Neural progenitor cell (in vitro differentiated cells): ENCODE results near the gene YEATS2. TPM values are rescaled to one million over a fixed set of nuclear protein-coding genes. Genes with fewer than 3 reads are reported as not detected.

Experiments used
- DNase-seq: peaks from one replicate; pipeline ENCODE4 v3.0.0-alpha.2; 2016; ENCODE audit warnings: low spot score
- H2AFZ ChIP-seq: fragments of 200-600 bp; sonication (generic); replicated peaks from 2 replicates; pipeline ENCODE4 v1.6.1; 2016; ENCODE audit warnings: antibody characterized with exemption
- H3F3A ChIP-seq: fragments of 200-600 bp; sonication (generic); 2 replicates; pipeline ENCODE4 v1.6.1; 2016; ENCODE audit warnings: antibody characterized with exemption, low read depth
- H3K27ac ChIP-seq: fragments of 200-600 bp; sonication (generic); 2 replicates; pipeline ENCODE4 v1.5.1; 2016; ENCODE audit warnings: mild to moderate bottlenecking
- H3K27me3 ChIP-seq: fragments of 200-600 bp; sonication (generic); 2 replicates; pipeline ENCODE4 v1.6.1; 2016; ENCODE audit warnings: mild to moderate bottlenecking, moderate library complexity
- H3K36me3 ChIP-seq: fragments of 200-600 bp; sonication (generic); 2 replicates; pipeline ENCODE4 v1.5.1; 2016
- H3K4me1 ChIP-seq: fragments of 200-600 bp; sonication (generic); 2 replicates; pipeline ENCODE4 v1.6.1; 2016; ENCODE audit warnings: mixed run types
- H3K4me2 ChIP-seq: fragments of 200-600 bp; sonication (generic); 2 replicates; pipeline ENCODE4 v1.6.1; 2016
- H3K4me3 ChIP-seq: fragments of 200-600 bp; sonication (generic); 2 replicates; pipeline ENCODE4 v1.5.1; 2016
- H3K79me2 ChIP-seq: fragments of 200-600 bp; sonication (generic); 2 replicates; pipeline ENCODE4 v1.6.1; 2016; ENCODE audit warnings: low read depth
- H3K9ac ChIP-seq: fragments of 200-600 bp; sonication (generic); 2 replicates; pipeline ENCODE4 v1.6.1; 2016
- H3K9me3 ChIP-seq: fragments of 200-600 bp; sonication (generic); 2 replicates; pipeline ENCODE4 v1.5.1; 2016; ENCODE audit warnings: low read depth
- H4K20me1 ChIP-seq: fragments of 200-600 bp; sonication (generic); 2 replicates; pipeline ENCODE4 v1.6.1; 2016; ENCODE audit warnings: low read depth
- H3K27ac Mint-ChIP-seq: 3 replicates; pipeline ENCODE4 v1.8.0; 2021; ENCODE audit warnings: mixed read lengths
- H3K27me3 Mint-ChIP-seq: 2 replicates; pipeline ENCODE4 v1.8.0; 2022; ENCODE audit warnings: low read depth, mild to moderate bottlenecking, inconsistent platforms, moderate library complexity, mixed read lengths; ENCODE audit not compliant: insufficient read depth
- H3K36me3 Mint-ChIP-seq: 3 replicates; pipeline ENCODE4 v1.8.0; 2021; ENCODE audit warnings: mixed read lengths
- H3K4me1 Mint-ChIP-seq: 3 replicates; pipeline ENCODE4 v1.8.0; 2021; ENCODE audit warnings: mixed read lengths
- H3K4me3 Mint-ChIP-seq: 3 replicates; pipeline ENCODE4 v1.8.0; 2021; ENCODE audit warnings: mild to moderate bottlenecking, moderate library complexity, mixed read lengths
- H3K9me3 Mint-ChIP-seq: 3 replicates; pipeline ENCODE4 v1.8.0; 2020; ENCODE audit warnings: mixed read lengths
- CTCF ChIP-seq: fragments of 200-600 bp; sonication (generic); IDR thresholded peaks from 2 replicates; pipeline ENCODE4 v1.5.1; 2017; ENCODE audit warnings: antibody characterized with exemption, mild to moderate bottlenecking
- EZH2 ChIP-seq: fragments of 200-600 bp; sonication (generic); IDR thresholded peaks from 2 replicates; pipeline ENCODE4 v1.6.1; 2017; ENCODE audit warnings: antibody characterized with exemption, mild to moderate bottlenecking, moderate library complexity
- EZH2phosphoT487 ChIP-seq: fragments of 200-600 bp; sonication (generic); IDR thresholded peaks from 2 replicates; pipeline ENCODE4 v1.6.1; 2017; ENCODE audit warnings: antibody characterized with exemption
- total RNA-seq: library from RNA; depleted of rRNA; stranded (reverse); fragments of >200 nt; gene quantifications from 2 replicates; pipeline ENCODE4 v1.2.3, GENCODE V29; 2015; ENCODE audit warnings: low replicate concordance

The YEATS2 gene
- total RNA-seq, 1 donor from 2014 or later, result 72.1 TPM

GRCh38 chr3:183728204-183728603, 30.6 kb downstream of the YEATS2 start:
- no peaks in the 10 kb centered on the region for H3F3A ChIP-seq
- no peak overlapping the region for H3K27ac Mint-ChIP-seq
- no peak overlapping the region for H3K9ac ChIP-seq
- H3K9me3 ChIP-seq, result no peaks in the 10 kb centered on the region
- H3K4me3 Mint-ChIP-seq, result no peak overlapping the region
- no peak overlapping the region for H3K27ac ChIP-seq
- H3K36me3 ChIP-seq, result peaks cover 48% of the 10 kb centered on the region
- TF ChIP-seq EZH2 (no peak), EZH2phosphoT487 (no peak), CTCF (no peak)
- no peaks in the 10 kb centered on the region for H4K20me1 ChIP-seq
- H3K36me3 Mint-ChIP-seq, result peaks cover 56% of the 10 kb centered on the region
- no peaks in the 10 kb centered on the region for H3K4me1 ChIP-seq
- no peaks in the 10 kb centered on the region for H3K4me1 Mint-ChIP-seq
- H3K79me2 ChIP-seq, result peaks cover 14% of the 10 kb centered on the region
- no peaks in the 10 kb centered on the region for H3K27me3 ChIP-seq
- H3K9me3 Mint-ChIP-seq, result no peaks in the 10 kb centered on the region
- no peak overlapping the region for H3K4me2 ChIP-seq
- H3K27me3 Mint-ChIP-seq, result no peaks in the 10 kb centered on the region
- no peak overlapping the region for H3K4me3 ChIP-seq
- H2AFZ ChIP-seq, result no peak overlapping the region
- no peak for DNase-seq

GRCh38 chr3:183730361-183730760, 32.8 kb downstream of the YEATS2 start:
- Mint-ChIP-seq H3K36me3 (peaks cover 64% of the 10 kb centered on the region), H3K27me3 (no peaks in the 10 kb centered on the region), H3K9me3 (no peaks in the 10 kb centered on the region), H3K27ac (no peak overlapping the region), H3K4me3 (no peak overlapping the region), H3K4me1 (no peaks in the 10 kb centered on the region)
- Histone ChIP-seq H3K27ac (no peak overlapping the region), H3K4me2 (no peak overlapping the region), H3F3A (no peaks in the 10 kb centered on the region), H3K79me2 (peaks cover 10% of the 10 kb centered on the region), H3K36me3 (peaks cover 43% of the 10 kb centered on the region), H4K20me1 (no peaks in the 10 kb centered on the region), H3K9me3 (no peaks in the 10 kb centered on the region), H3K9ac (no peak overlapping the region), H3K4me3 (no peak overlapping the region), H3K4me1 (no peaks in the 10 kb centered on the region), H2AFZ (no peak overlapping the region), H3K27me3 (no peaks in the 10 kb centered on the region)
- no peak for DNase-seq
- TF ChIP-seq EZH2phosphoT487, result no peak

GRCh38 chr3:183731611-183732010, 34.0 kb downstream of the YEATS2 start:
- no peaks in the 10 kb centered on the region for H3K9me3 Mint-ChIP-seq
- H3K27me3 Mint-ChIP-seq, result no peaks in the 10 kb centered on the region
- H3K27ac Mint-ChIP-seq, result no peak overlapping the region
- TF ChIP-seq EZH2 (no peak), CTCF (no peak), EZH2phosphoT487 (no peak)
- H3K36me3 Mint-ChIP-seq, result peaks cover 63% of the 10 kb centered on the region
- no peaks in the 10 kb centered on the region for H3K4me1 Mint-ChIP-seq
- Histone ChIP-seq H4K20me1 (no peaks in the 10 kb centered on the region), H3K9ac (no peak overlapping the region), H3K27me3 (no peaks in the 10 kb centered on the region), H3K36me3 (peaks cover 54% of the 10 kb centered on the region), H3K79me2 (peaks cover 9% of the 10 kb centered on the region), H3K9me3 (no peaks in the 10 kb centered on the region), H3K4me2 (no peak overlapping the region), H3K27ac (no peak overlapping the region), H3K4me3 (no peak overlapping the region), H2AFZ (no peak overlapping the region), H3K4me1 (no peaks in the 10 kb centered on the region), H3F3A (no peaks in the 10 kb centered on the region)
- H3K4me3 Mint-ChIP-seq, result no peak overlapping the region
- no peak for DNase-seq

- H3F3A ChIP-seq, result no peaks in the 10 kb centered on the region
- Mint-ChIP-seq H3K4me1 (no peaks in the 10 kb centered on the region), H3K4me3 (no peak overlapping the region), H3K36me3 (peaks cover 64% of the 10 kb centered on the region), H3K9me3 (peaks cover 4% of the 10 kb centered on the region), H3K27me3 (no peaks in the 10 kb centered on the region), H3K27ac (no peak overlapping the region)
- no peaks in the 10 kb centered on the region for H3K9me3 ChIP-seq
- H3K4me2 ChIP-seq, result no peak overlapping the region
- H3K36me3 ChIP-seq, result peaks cover 50% of the 10 kb centered on the region
- H3K79me2 ChIP-seq, result peaks cover 6% of the 10 kb centered on the region
- H2AFZ ChIP-seq, result no peak overlapping the region
- H3K4me3 ChIP-seq, result no peak overlapping the region
- no peaks in the 10 kb centered on the region for H3K4me1 ChIP-seq
- TF ChIP-seq EZH2 (no peak), EZH2phosphoT487 (no peak), CTCF (no peak)
- no peaks in the 10 kb centered on the region for H4K20me1 ChIP-seq
- no peak for DNase-seq
- no peak overlapping the region for H3K9ac ChIP-seq
- no peaks in the 10 kb centered on the region for H3K27me3 ChIP-seq
- H3K27ac ChIP-seq, result no peak overlapping the region
Observed at GRCh38 chr3:183733553-183733952, 36.0 kb downstream of the YEATS2 start.
